ENCODE results near the gene CACNA1A.

Gene CACNA1A

GRCh38 chr19:13303381-13304129, 202.7 kb downstream of the CACNA1A start:
- H3K36me3 ChIP-seq (ENCODE audit: low read length) = no peaks in the 10 kb centered on the region
- H3K9me3 ChIP-seq (ENCODE audit: insufficient read depth, low read length) = no peaks in the 10 kb centered on the region
- no peak overlapping the region for H2AFZ ChIP-seq (ENCODE audit: low read depth, low read length, severe bottlenecking)
- TF ChIP-seq EZH2phosphoT487 (conservative IDR thresholded peaks at IDR 0.05; ENCODE audit: low read length) = no peak
- TF ChIP-seq CTCF (IDR thresholded peaks at IDR 0.05; ENCODE audit: insufficient read depth, low read length, poor library complexity, severe bottlenecking) = no peak
- no peak overlapping the region for H3K4me3 ChIP-seq (ENCODE audit: insufficient read depth, low read length, poor library complexity, severe bottlenecking)
- no peaks in the 10 kb centered on the region for H4K20me1 ChIP-seq (ENCODE audit: low read depth, low read length)
- no peaks in the 10 kb centered on the region for H3K9me2 ChIP-seq (replicated peaks; ENCODE audit: insufficient read depth, low read length)
- H3F3A ChIP-seq (ENCODE audit: insufficient read depth) = no peaks in the 10 kb centered on the region
- H3K4me2 ChIP-seq (ENCODE audit: low read depth, low read length, poor library complexity, severe bottlenecking) = no peak overlapping the region
- H3K27me3 ChIP-seq (ENCODE audit: low read length) = no peaks in the 10 kb centered on the region
- H3K9ac ChIP-seq (ENCODE audit: low read length) = no peak overlapping the region
- H3K27ac ChIP-seq (ENCODE audit: low read depth, low read length) = no peak overlapping the region
- H3K79me2 ChIP-seq (ENCODE audit: insufficient read depth, low read length) = no peaks in the 10 kb centered on the region

- Histone ChIP-seq H3K4me2 (ENCODE audit: low read depth, low read length, poor library complexity, severe bottlenecking) (no peak overlapping the region), H3K9me2 (replicated peaks; ENCODE audit: insufficient read depth, low read length) (no peaks in the 10 kb centered on the region), H3K9ac (ENCODE audit: low read length) (no peak overlapping the region), H4K20me1 (ENCODE audit: low read depth, low read length) (no peaks in the 10 kb centered on the region), H3F3A (ENCODE audit: insufficient read depth) (no peaks in the 10 kb centered on the region), H3K4me3 (ENCODE audit: insufficient read depth, low read length, poor library complexity, severe bottlenecking) (no peak overlapping the region), H3K27ac (ENCODE audit: low read depth, low read length) (no peak overlapping the region), H3K27me3 (ENCODE audit: low read length) (no peaks in the 10 kb centered on the region), H3K79me2 (ENCODE audit: insufficient read depth, low read length) (no peaks in the 10 kb centered on the region), H2AFZ (ENCODE audit: low read depth, low read length, severe bottlenecking) (no peak overlapping the region), H3K9me3 (ENCODE audit: insufficient read depth, low read length) (no peaks in the 10 kb centered on the region), H3K36me3 (ENCODE audit: low read length) (no peaks in the 10 kb centered on the region)
- no peak for TF ChIP-seq EZH2phosphoT487 (conservative IDR thresholded peaks at IDR 0.05; ENCODE audit: low read length)
- no peak for TF ChIP-seq CTCF (IDR thresholded peaks at IDR 0.05; ENCODE audit: insufficient read depth, low read length, poor library complexity, severe bottlenecking)
Measured at GRCh38 chr19:13302526-13303270, 203.6 kb downstream of the CACNA1A start.

GRCh38 chr19:13301627-13302334, 204.5 kb downstream of the CACNA1A start:
- no peaks in the 10 kb centered on the region for H3K27me3 ChIP-seq (ENCODE audit: low read length)
- no peaks in the 10 kb centered on the region for H3K9me3 ChIP-seq (ENCODE audit: insufficient read depth, low read length)
- no peaks in the 10 kb centered on the region for H3K79me2 ChIP-seq (ENCODE audit: insufficient read depth, low read length)
- no peak overlapping the region for H3K27ac ChIP-seq (ENCODE audit: low read depth, low read length)
- no peak overlapping the region for H3K9ac ChIP-seq (ENCODE audit: low read length)
- H4K20me1 ChIP-seq (ENCODE audit: low read depth, low read length) = no peaks in the 10 kb centered on the region
- H3K9me2 ChIP-seq (replicated peaks; ENCODE audit: insufficient read depth, low read length) = no peaks in the 10 kb centered on the region
- H2AFZ ChIP-seq (ENCODE audit: low read depth, low read length, severe bottlenecking) = no peak overlapping the region
- TF ChIP-seq CTCF (IDR thresholded peaks at IDR 0.05; ENCODE audit: insufficient read depth, low read length, poor library complexity, severe bottlenecking) = no peak
- H3K4me3 ChIP-seq (ENCODE audit: insufficient read depth, low read length, poor library complexity, severe bottlenecking) = no peak overlapping the region
- H3K4me2 ChIP-seq (ENCODE audit: low read depth, low read length, poor library complexity, severe bottlenecking) = no peak overlapping the region
- H3F3A ChIP-seq (ENCODE audit: insufficient read depth) = no peaks in the 10 kb centered on the region
- H3K36me3 ChIP-seq (ENCODE audit: low read length) = no peaks in the 10 kb centered on the region

All from SU-DHL-6 (cell line).